GM21360 (cell line): ENCODE data around the gene ANKS1B.
"Not testable (repeated sequence)": the region's sequence is repeated elsewhere in the genome, so short reads cannot be mapped to it uniquely, and the experiment has no call there.

ENCODE experiments used
- ATAC-seq: cut with Tn5 transposase; IDR thresholded peaks from one replicate; pipeline ENCODE4 v1.9.1; 2021; ENCODE audit warnings: mild to moderate bottlenecking, moderate library complexity; ENCODE audit not compliant: unreplicated experiment

ANKS1B gene

GRCh38 chr12:99390707-99391106 lies 594.0 kb downstream of the ANKS1B start:
- no peak for ATAC-seq

DNA sequence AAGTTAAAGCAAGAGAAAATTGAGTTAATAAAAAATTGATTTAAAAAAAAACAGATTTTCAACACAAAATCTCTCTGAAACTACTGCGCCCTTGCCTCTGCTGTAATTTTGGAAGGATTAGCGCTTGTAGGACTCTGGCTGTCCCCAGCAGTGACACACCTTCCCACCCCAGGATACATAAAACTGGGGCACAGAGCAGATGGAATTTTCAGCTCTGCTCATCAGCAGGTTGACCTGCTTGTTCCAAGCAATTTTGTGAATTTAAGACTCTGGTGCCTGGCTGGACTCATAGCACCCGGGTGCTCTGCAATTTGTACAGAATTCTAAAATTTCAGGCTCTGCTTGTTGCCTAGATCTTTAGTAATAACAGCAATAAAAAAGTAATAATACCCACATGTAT lies 595.0 kb downstream of the ANKS1B start:
- no peak for ATAC-seq

- ATAC-seq, result no peak
Measured at GRCh38 chr12:99388671-99389195, 596.0 kb downstream of the ANKS1B start.

GRCh38 chr12:99387661-99388060 lies 597.1 kb downstream of the ANKS1B start:
- ATAC-seq, result no peak

GRCh38 chr12:99386907-99387306 lies 597.8 kb downstream of the ANKS1B start:
- ATAC-seq, result peak; percentile 69

GRCh38 chr12:99383258-99383657 lies 601.5 kb downstream of the ANKS1B start:
- ATAC-seq, result no peak

DNA sequence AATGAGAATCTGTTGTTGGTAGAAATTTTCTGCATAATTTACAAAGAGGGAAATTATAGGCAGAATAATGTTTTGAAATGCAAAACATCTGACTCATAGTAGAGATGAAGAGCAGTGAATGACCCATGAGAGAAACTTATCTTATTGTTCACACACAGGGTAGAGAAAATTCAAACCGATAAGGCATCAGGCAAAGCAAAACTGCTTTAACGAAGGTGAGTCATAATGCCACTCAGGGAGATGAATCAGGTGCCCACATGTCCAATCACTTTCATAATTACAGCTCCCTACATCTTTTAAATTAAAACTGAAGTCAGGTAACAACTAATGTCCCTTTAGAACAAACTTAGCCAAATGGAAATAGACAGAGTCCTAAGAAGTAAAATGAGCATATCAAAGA lies 602.7 kb downstream of the ANKS1B start:
- ATAC-seq, result peak; percentile 83

- ATAC-seq, result no peak
Measured at GRCh38 chr12:99380701-99381100, 604.0 kb downstream of the ANKS1B start.

DNA sequence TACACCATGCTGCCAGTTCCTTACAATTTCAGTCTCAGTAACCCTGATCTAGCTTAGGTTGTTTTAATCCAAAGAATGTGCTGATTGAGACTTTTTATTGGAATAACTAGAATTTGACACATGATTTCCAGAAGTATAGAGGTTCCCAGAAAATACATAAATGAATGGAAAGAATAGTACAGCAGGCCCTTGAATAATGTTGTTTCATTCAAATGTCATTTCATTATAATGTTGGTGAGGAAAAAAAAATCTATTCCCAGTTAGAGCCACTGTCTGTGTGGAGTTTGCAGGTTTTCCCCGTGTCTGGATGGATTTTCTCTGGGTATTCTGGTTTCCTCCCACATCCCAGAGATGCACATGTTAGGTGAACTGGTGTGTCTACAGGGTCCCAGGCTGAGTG lies 610.7 kb downstream of the ANKS1B start:
- no peak for ATAC-seq

- ATAC-seq, result no peak
Measured at GRCh38 chr12:99372257-99372920, 612.3 kb downstream of the ANKS1B start.

GRCh38 chr12:99370421-99371138 lies 614.2 kb downstream of the ANKS1B start:
- ATAC-seq, result no peak

- ATAC-seq, result no peak
Measured at GRCh38 chr12:99367181-99367580, 617.6 kb downstream of the ANKS1B start.

GRCh38 chr12:99352269-99352668 lies 632.5 kb downstream of the ANKS1B start:
- no peak for ATAC-seq

GRCh38 chr12:99343960-99344359 lies 640.8 kb downstream of the ANKS1B start:
- no peak for ATAC-seq

- no peak for ATAC-seq
Measured at GRCh38 chr12:99339663-99340062, 645.1 kb downstream of the ANKS1B start.

DNA sequence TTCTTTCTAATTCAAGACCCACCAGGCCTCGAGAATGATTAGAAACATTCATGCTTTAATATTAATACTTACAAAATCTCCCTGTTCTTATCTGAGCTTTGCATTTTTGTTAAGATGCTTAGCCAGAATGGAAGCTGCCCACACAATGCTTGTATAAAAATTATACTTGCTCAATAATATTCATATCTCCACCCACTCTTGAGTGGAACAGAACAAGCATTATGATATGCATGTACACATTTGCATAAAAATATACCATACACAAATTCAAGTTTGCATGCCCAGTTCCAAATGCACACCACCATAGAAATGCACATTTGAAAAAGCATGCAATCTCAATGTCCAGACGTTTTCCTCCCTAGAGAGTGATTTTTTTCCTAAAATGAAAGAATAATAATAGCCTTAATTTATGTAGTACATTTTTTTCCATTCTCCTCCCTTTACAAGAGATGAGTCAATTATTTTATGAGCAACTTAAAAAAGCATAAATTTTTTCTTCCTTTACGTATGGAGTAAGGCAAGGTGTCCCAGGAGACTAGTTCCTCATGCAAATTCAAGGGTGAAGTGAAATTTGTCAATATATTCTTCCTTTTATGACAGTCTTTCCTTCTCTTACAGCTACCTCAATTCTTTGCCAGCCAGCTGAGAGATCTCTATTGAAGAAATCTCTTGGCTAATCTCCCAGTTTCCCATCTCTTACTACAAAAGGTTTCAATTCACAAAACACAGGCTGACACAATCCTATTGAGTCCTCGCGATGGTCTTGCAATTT lies 650.3 kb downstream of the ANKS1B start:
- ATAC-seq, result no peak

DNA sequence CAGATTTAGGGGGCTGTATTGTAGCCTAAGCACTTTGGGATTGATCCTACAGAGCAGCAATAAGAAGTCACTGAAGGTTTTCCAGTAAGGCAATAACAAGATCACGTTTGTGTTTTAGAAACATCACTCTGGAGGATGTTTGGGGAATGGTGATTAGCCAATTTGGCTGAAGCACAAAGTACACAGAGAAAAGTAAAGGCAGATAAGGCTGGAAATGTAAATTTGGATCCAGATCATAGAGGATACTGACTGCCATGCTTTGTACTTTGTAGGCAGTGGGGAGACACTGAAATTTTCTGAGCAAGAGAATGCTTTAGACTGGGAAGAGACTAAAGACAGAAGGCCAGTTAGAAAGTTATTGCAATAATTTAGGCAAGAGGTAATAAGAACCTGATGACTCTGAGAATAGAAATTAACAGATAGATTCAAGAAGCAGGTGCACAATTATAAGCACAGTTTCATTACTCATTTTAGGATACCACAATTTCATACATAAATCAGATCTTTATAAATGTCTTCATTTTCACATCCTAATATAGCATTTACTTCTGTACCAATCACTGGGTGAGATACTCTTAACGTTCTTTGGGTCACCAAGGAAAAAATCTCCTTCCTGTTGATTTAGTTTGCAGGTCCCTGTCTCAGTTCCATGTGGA lies 651.7 kb downstream of the ANKS1B start:
- no peak for ATAC-seq

DNA sequence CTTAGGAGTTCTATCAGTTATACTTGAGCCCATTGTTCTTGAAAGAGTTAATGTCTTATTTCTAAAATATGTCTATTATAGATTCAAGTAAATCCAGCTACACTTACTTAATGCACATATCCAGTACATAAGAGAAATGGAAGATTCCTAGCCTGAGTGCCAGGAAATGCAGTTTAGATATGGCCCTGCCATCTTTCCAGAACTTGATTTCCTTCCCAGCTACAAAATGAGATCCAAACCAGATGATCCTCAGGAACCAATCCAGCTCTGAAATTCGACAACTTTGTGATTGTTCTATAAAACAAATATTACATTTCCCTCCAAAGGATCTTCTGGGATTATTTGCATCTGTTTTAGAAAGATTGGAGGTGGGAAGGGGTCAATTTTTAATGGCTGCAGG lies 654.5 kb downstream of the ANKS1B start:
- ATAC-seq, result no peak

DNA sequence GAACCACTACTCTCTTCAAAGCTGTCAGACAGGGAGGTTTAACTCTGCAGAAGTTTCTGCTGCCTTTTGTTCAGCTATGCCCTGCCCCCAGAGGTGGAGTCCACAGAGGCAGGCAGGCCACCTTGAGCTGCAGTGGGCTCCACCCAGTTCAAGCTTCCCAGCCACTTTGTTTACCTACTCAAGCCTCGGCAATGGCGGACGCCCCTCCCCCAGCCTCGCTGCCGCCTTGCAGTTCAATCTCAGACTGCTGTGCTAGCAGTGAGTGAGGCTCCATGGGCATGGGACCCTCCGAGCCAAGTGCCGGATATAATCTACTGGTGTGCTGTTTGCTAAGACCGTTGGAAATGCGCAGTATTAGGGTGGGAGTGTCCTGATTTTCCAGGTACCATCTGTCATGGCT lies 663.5 kb downstream of the ANKS1B start:
- ATAC-seq, result not testable (repeated sequence)

DNA sequence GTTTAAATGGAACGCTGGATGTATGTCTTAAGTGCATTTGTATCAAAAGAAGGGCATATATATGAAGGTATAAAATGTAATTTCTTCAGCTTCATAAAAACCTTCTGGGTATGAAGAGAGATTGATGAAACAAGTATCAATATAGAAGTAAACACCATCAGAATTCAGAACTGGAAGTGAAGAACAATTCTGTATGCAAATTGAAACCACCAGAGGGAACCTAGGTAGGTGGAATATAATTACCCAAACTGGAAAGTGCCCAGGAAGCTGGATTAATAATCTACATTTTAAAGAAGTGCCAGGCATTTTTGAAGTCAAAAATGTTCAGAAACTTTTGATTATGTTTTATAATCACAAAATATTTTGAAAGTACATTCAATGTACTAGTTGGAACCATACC lies 673.4 kb downstream of the ANKS1B start:
- no peak for ATAC-seq

DNA sequence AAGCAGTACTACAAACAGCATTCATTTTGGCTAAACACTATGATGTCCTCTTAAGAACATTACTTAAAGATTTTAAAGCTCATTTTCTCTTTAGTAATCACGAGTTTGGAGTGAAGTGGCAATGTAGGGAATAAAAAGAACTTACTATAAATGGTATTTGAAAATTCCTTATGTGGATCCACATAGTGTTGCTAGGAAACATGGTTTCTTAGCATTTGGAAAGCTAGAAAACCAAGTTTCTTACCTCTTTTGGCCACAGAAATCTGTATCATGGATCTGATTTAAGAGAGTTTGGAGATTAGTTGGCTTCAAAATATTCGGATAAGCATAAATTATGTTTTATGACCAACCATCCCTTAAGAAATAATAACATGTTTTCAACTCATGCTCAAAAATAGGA lies 674.9 kb downstream of the ANKS1B start:
- ATAC-seq, result no peak
